ENCODE data around the gene RAMP1. TPM values are rescaled to one million over a fixed set of nuclear protein-coding genes. Genes with fewer than 3 reads are reported as not detected.

RAMP1 gene
- total RNA-seq, 1 experiment from 2014 or later = 0.63 TPM

DNA sequence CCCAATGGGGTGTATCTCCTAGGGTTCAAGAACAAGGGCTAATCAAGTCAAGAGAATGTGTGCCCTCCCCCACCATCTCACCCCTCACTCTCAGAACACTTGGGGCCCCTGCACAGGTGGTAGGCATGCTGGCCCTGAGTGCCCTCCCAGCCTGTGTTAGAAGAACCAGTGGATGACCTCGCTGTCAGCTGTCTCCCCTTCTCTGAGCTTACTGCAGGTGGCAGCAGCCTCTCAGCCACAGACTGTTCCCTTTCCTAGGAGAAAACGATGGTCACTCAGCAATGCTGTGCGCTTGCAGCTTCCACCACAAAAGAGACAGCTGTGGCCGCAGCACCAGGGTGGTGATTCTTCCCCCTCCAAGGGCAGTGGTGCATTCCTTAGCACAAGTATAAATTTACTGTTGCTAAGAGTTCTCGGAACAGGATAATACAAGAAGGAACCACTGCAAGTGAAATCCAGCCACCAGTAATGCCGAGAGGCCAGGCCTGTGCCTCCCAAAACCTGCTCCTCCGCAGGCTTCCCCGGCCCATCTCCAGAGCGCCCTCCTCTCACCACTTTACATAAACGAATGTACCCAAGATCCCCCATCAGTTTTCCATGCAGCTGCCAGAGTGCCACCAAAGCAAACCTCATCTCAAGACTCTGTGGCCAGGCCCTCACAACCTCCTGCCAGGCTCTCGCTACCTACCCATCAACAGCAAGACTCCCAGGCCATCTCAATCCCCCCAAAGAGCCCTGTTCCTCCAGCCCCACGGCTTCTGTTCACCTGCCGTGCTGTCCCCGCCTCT is 935 bp upstream of the RAMP1 start:
- Histone ChIP-seq H2BK5ac (ENCODE audit: insufficient read length, low read length) (no peak overlapping the region), H3T11ph (ENCODE audit: low read length) (no peak overlapping the region), H3K4me2 (ENCODE audit: insufficient read depth, insufficient read length, low read length) (peak overlapping the region; percentile 68), H4K20me1 (ENCODE audit: control insufficient read depth, insufficient read depth, insufficient read length) (no peaks in the 10 kb centered on the region), H3K23ac (ENCODE audit: insufficient read length, low read depth, low read length) (no peak overlapping the region), H3K56ac (ENCODE audit: insufficient read length, low read depth, low read length) (no peak overlapping the region), H4K8ac (replicated peaks; ENCODE audit: insufficient read length, low read depth, low read length) (no peak overlapping the region), H4K5ac (ENCODE audit: insufficient read length, low read depth, low read length) (no peak overlapping the region), H2BK120ac (ENCODE audit: low read depth, low read length, poor library complexity, severe bottlenecking) (no peak overlapping the region), H3K79me1 (ENCODE audit: insufficient read depth, low read depth, low read length, poor library complexity, severe bottlenecking) (no peaks in the 10 kb centered on the region), H2BK15ac (ENCODE audit: low read depth, low read length) (no peak overlapping the region), H3K4ac (ENCODE audit: low read depth, low read length) (no peak overlapping the region), H3K9me3 (ENCODE audit: control insufficient read depth, low read depth, low read length) (no peaks in the 10 kb centered on the region), H4K91ac (ENCODE audit: insufficient read length, low read depth, low read length) (no peak overlapping the region), H3K9ac (ENCODE audit: extremely low read depth, insufficient read length, low read length) (no peak overlapping the region), H3K23me2 (ENCODE audit: insufficient read length, low read depth, low read length, poor library complexity, severe bottlenecking) (peaks cover 6% of the 10 kb centered on the region), H2AK5ac (ENCODE audit: insufficient read length, low read length) (no peak overlapping the region), H3K18ac (ENCODE audit: insufficient read length, low read depth, low read length) (no peak overlapping the region), H2AFZ (ENCODE audit: low read length) (no peak overlapping the region), H3K4me1 (ENCODE audit: insufficient read depth, low read length) (no peaks in the 10 kb centered on the region; the same call in 1 of the 2 replicates), H3K14ac (ENCODE audit: insufficient read depth, low read length) (no peak overlapping the region), H3K27ac (ENCODE audit: insufficient read length, low read depth, low read length) (no peak overlapping the region), H2BK20ac (ENCODE audit: low read depth, low read length, poor library complexity, severe bottlenecking) (no peak overlapping the region), H3K79me2 (ENCODE audit: insufficient read depth, low read length) (no peaks in the 10 kb centered on the region), H2BK12ac (ENCODE audit: insufficient read length, low read depth, low read length) (no peak overlapping the region), H3K27me3 (ENCODE audit: insufficient read depth, low read length) (peaks cover 9% of the 10 kb centered on the region; the same call in 1 of the 2 replicates)
- DNase-seq = peak; percentile 83
- Mint-ChIP-seq H3K36me3 (ENCODE audit: insufficient read depth in 1 of 3, low read depth in 3 of 3) (peaks cover 0 to 2% (median 0%) of the 10 kb centered on the region in 3 experiments; a peak in 1 of 7 replicates), H3K4me3 (peak overlapping the region; percentile 62 to 79), H3K27me3 (ENCODE audit: low read depth) (peaks cover 79% of the 10 kb centered on the region), H3K9me3 (no peaks in the 10 kb centered on the region), H3K27ac (no peak overlapping the region; a peak in 1 of 7 replicates), H3K4me1 (peaks cover 15 to 17% of the 10 kb centered on the region in 2 experiments)
- TF ChIP-seq, protein P1, sequence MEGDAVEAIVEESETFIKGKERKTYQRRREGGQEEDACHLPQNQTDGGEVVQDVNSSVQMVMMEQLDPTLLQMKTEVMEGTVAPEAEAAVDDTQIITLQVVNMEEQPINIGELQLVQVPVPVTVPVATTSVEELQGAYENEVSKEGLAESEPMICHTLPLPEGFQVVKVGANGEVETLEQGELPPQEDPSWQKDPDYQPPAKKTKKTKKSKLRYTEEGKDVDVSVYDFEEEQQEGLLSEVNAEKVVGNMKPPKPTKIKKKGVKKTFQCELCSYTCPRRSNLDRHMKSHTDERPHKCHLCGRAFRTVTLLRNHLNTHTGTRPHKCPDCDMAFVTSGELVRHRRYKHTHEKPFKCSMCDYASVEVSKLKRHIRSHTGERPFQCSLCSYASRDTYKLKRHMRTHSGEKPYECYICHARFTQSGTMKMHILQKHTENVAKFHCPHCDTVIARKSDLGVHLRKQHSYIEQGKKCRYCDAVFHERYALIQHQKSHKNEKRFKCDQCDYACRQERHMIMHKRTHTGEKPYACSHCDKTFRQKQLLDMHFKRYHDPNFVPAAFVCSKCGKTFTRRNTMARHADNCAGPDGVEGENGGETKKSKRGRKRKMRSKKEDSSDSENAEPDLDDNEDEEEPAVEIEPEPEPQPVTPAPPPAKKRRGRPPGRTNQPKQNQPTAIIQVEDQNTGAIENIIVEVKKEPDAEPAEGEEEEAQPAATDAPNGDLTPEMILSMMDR (conservative IDR thresholded peaks at IDR 0.05) = peak; percentile 74
- no CpG with 5 or more reads among the region's 14 CpGs for WGBS (ENCODE audit: extremely low coverage, insufficient read length, low lambda C conversion rate)

Data from H9 (cell line).